Measurements from ENCODE around the gene SRRM2. TPM values are rescaled to one million over a fixed set of nuclear protein-coding genes. Genes with fewer than 3 reads are reported as not detected.
A peak's percentile ranks its signal among the peaks of the same experiment; 100 is the strongest.

SRRM2 gene
- total RNA-seq, 2 experiments from 2014 or later = 1,187 to 1,199 TPM

GRCh38 chr16:2751577-2752034 lies 832 bp upstream of the SRRM2 start:
- no peak for ATAC-seq (ENCODE audit: poor library complexity)
- CTCF ChIA-PET = interaction anchor here (1.2 kb wide), 1 partner anchor 117 kb away, joined by 3 read pairs; no protein-coding TSS in a partner anchor
- intact Hi-C loops (cut with DNase I, micrococcal nuclease) = loop anchor here (1.0 to 2.0 kb wide), 4 partner anchors 25 to 78 kb away; partner anchors contain the start of genes ELOB (in 2 of the 2) and KCTD5 (in 1 of the 2)

GRCh38 chr16:2752850-2753732 lies 653 bp downstream of the SRRM2 start:
- H3K27me3 ChIP-seq (ENCODE audit: control insufficient read depth in 1 of 2, insufficient read depth in 2 of 2, low read length in 2 of 2) = no peaks in the 10 kb centered on the region
- Mint-ChIP-seq H3K4me1 (ENCODE audit: low read depth) (peaks cover 65% of the 10 kb centered on the region), H3K27ac (peak overlapping the region; percentile 100), H3K4me3 (peak overlapping the region; percentile 93), H3K27me3 (no peaks in the 10 kb centered on the region), H3K36me3 (ENCODE audit: low read depth) (peaks cover 55% of the 10 kb centered on the region), H3K9me3 (peaks cover 2% of the 10 kb centered on the region)
- peaks cover 61% of the 10 kb centered on the region for H3K4me1 ChIP-seq (ENCODE audit: insufficient read depth, low read length)
- CTCF ChIA-PET = interaction anchor here (0.9 to 1.2 kb wide), 2 partner anchors 11 to 115 kb away, joined by 3 read pairs; no protein-coding TSS in a partner anchor
- peaks cover 26% of the 10 kb centered on the region for H3K36me3 ChIP-seq (ENCODE audit: insufficient read depth, low read length)
- POLR2A ChIA-PET = interaction anchor here (0.8 to 5.5 kb wide), 12 partner anchors 9 to 159 kb away, joined by 3 to 88 read pairs (median 5); partner anchors contain the start of genes ELOB, FLYWCH1, FLYWCH2 and KCTD5
- peaks cover 0 to 12% of the 10 kb centered on the region in 2 experiments for H3K9me3 ChIP-seq (ENCODE audit: control insufficient read depth in 1 of 2, insufficient read depth in 1 of 2, low read length in 2 of 2)
- H3K4me3 ChIP-seq (ENCODE audit: low read length) = peak overlapping the region; percentile 97
- DNase-seq = peak in 9 of 14 experiments; percentile 41 to 86 (median 55)
- peak; percentile 35 for ATAC-seq (ENCODE audit: poor library complexity)
- intact Hi-C loops (cut with DNase I, micrococcal nuclease) = loop anchor here (1.0 to 2.0 kb wide), 4 partner anchors 24 to 80 kb away; partner anchors contain the start of genes ELOB (in 2 of the 2) and KCTD5 (in 1 of the 2)
- peak overlapping the region; percentile 97 to 98 for H3K27ac ChIP-seq (ENCODE audit: low read depth in 1 of 2, low read length in 2 of 2)
- TF ChIP-seq CTCF (IDR thresholded peaks at IDR 0.05) = no peak

More at GRCh38 chr16:2751577-2752034, 832 bp upstream of the SRRM2 start:
- no peak for TF ChIP-seq CTCF (IDR thresholded peaks at IDR 0.05)
- peaks cover 40% of the 10 kb centered on the region for H3K36me3 Mint-ChIP-seq (ENCODE audit: low read depth)
- peak overlapping the region; percentile 99 for H3K4me3 Mint-ChIP-seq
- H3K27me3 Mint-ChIP-seq = no peaks in the 10 kb centered on the region
- peaks cover 53% of the 10 kb centered on the region for H3K4me1 ChIP-seq (ENCODE audit: insufficient read depth, low read length)
- peaks cover 11% of the 10 kb centered on the region for H3K36me3 ChIP-seq (ENCODE audit: insufficient read depth, low read length)
- H3K4me3 ChIP-seq (ENCODE audit: low read length) = peak overlapping the region; percentile 97
- peak overlapping the region; percentile 100 for H3K27ac Mint-ChIP-seq
- DNase-seq = no peak
- POLR2A ChIA-PET = interaction anchor here (0.6 to 5.5 kb wide), 10 partner anchors 11 to 597 kb away, joined by 3 to 88 read pairs (median 4); partner anchors contain the start of genes ELOB, FLYWCH2, KCTD5 and TRAF7
- peaks cover 2% of the 10 kb centered on the region for H3K9me3 Mint-ChIP-seq
- H3K27ac ChIP-seq (ENCODE audit: low read depth in 1 of 2, low read length in 2 of 2) = peak overlapping the region; percentile 97 to 98
- H3K4me1 Mint-ChIP-seq (ENCODE audit: low read depth) = peaks cover 52% of the 10 kb centered on the region
- no peaks in the 10 kb centered on the region for H3K27me3 ChIP-seq (ENCODE audit: control insufficient read depth in 1 of 2, insufficient read depth in 2 of 2, low read length in 2 of 2)
- H3K9me3 ChIP-seq (ENCODE audit: control insufficient read depth in 1 of 2, insufficient read depth in 1 of 2, low read length in 2 of 2) = peaks cover 0 to 12% of the 10 kb centered on the region in 2 experiments

- CTCF ChIA-PET = interaction anchor here (0.9 kb wide), 1 partner anchor 10 kb away, joined by 3 read pairs; no protein-coding TSS in a partner anchor
These were observed 1.2 kb downstream of the SRRM2 start for GRCh38 chr16:2753733-2754020.

More at GRCh38 chr16:2753733-2754020, 1.2 kb downstream of the SRRM2 start:
- Histone ChIP-seq H3K4me3 (ENCODE audit: low read length) (peak overlapping the region; percentile 97), H3K36me3 (ENCODE audit: insufficient read depth, low read length) (peaks cover 31% of the 10 kb centered on the region), H3K9me3 (ENCODE audit: control insufficient read depth in 1 of 2, insufficient read depth in 1 of 2, low read length in 2 of 2) (peaks cover 0 to 12% of the 10 kb centered on the region in 2 experiments), H3K27me3 (ENCODE audit: control insufficient read depth in 1 of 2, insufficient read depth in 2 of 2, low read length in 2 of 2) (no peaks in the 10 kb centered on the region), H3K27ac (ENCODE audit: low read depth in 1 of 2, low read length in 2 of 2) (peak overlapping the region; percentile 97 to 98), H3K4me1 (ENCODE audit: insufficient read depth, low read length) (peaks cover 61% of the 10 kb centered on the region)
- no peak for TF ChIP-seq CTCF (IDR thresholded peaks at IDR 0.05)
- Mint-ChIP-seq H3K4me3 (peak overlapping the region; percentile 93), H3K27ac (peak overlapping the region; percentile 100), H3K36me3 (ENCODE audit: low read depth) (peaks cover 61% of the 10 kb centered on the region), H3K27me3 (no peaks in the 10 kb centered on the region), H3K4me1 (ENCODE audit: low read depth) (peaks cover 68% of the 10 kb centered on the region), H3K9me3 (peaks cover 2% of the 10 kb centered on the region)
- ATAC-seq (ENCODE audit: poor library complexity) = no peak
- intact Hi-C loops (cut with DNase I, micrococcal nuclease) = loop anchor here in 1 of 2 experiments (2.0 kb wide), 1 partner anchor 23 kb away; the partner anchor contains the start of gene ELOB
- DNase-seq = no peak
- POLR2A ChIA-PET = interaction anchor here (1.1 to 5.5 kb wide), 5 partner anchors 19 to 130 kb away, joined by 3 to 88 read pairs (median 12); partner anchors contain the start of genes ELOB, FLYWCH2 and KCTD5
